Measurements from ENCODE around the gene DLL4.

DLL4 gene

DNA sequence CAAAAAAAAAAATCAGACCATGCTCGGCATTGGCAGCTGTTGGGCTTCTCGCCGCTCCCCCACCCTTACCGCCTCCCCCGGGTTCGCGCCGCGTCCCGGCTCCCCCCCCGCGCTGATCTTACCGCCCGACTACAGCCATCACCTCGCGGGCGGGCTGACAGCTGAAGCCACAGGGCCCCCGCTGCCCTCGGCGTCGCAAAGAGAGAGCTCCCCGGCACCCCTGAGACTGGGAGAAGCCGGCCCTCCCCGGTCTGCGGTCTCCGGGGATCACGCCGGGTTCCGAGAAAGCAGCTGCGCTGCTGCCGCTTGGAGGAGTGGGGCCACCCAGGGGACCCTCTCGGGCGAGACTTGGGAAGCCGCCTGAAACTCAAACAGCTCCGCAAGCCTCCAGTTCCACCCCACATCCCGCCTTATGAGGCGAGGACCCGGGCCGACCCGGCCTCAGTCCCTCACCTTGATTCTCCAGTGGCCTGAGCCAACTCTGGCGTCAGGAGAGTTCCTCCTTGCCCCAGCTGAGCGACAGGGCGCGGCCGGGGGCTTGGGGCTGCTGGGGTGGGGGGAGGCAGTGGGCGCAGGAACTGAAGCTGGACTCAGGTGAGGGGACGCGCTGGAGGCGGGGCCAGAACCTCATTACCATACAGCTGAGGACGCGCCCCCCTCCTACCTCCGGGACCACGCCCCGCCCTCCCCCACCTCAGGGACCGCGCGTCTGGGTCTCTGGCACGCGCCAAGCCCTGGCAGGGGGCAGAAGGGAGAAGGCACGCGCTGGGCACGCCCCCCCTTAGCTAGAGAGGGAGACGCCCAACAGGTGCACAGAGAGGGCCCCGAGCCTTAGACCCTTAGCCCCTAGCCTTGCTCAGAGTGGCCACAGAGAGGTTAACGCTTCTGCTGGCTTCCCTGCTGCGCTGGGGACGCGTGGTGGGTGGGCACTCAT, 1.0 kb upstream of the DLL4 start:
- Histone ChIP-seq H3K4me3 (peak overlapping the region; percentile 50 to 66), H3K9me3 (no peaks in the 10 kb centered on the region), H3K36me3 (no peaks in the 10 kb centered on the region), H3K4me1 (peaks cover 0 to 58% (median 54%) of the 10 kb centered on the region in 4 donors), H3K27me3 (peaks cover 0 to 73% of the 10 kb centered on the region in 2 donors), H3K27ac (no peak overlapping the region)
- no peak for DNase-seq
- intact Hi-C loops (cut with DNase I; ENCODE audit: low total_unique reads), result no loop called here
- TF ChIP-seq, protein P1, sequence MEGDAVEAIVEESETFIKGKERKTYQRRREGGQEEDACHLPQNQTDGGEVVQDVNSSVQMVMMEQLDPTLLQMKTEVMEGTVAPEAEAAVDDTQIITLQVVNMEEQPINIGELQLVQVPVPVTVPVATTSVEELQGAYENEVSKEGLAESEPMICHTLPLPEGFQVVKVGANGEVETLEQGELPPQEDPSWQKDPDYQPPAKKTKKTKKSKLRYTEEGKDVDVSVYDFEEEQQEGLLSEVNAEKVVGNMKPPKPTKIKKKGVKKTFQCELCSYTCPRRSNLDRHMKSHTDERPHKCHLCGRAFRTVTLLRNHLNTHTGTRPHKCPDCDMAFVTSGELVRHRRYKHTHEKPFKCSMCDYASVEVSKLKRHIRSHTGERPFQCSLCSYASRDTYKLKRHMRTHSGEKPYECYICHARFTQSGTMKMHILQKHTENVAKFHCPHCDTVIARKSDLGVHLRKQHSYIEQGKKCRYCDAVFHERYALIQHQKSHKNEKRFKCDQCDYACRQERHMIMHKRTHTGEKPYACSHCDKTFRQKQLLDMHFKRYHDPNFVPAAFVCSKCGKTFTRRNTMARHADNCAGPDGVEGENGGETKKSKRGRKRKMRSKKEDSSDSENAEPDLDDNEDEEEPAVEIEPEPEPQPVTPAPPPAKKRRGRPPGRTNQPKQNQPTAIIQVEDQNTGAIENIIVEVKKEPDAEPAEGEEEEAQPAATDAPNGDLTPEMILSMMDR (IDR thresholded peaks at IDR 0.05), result no peak

DNA sequence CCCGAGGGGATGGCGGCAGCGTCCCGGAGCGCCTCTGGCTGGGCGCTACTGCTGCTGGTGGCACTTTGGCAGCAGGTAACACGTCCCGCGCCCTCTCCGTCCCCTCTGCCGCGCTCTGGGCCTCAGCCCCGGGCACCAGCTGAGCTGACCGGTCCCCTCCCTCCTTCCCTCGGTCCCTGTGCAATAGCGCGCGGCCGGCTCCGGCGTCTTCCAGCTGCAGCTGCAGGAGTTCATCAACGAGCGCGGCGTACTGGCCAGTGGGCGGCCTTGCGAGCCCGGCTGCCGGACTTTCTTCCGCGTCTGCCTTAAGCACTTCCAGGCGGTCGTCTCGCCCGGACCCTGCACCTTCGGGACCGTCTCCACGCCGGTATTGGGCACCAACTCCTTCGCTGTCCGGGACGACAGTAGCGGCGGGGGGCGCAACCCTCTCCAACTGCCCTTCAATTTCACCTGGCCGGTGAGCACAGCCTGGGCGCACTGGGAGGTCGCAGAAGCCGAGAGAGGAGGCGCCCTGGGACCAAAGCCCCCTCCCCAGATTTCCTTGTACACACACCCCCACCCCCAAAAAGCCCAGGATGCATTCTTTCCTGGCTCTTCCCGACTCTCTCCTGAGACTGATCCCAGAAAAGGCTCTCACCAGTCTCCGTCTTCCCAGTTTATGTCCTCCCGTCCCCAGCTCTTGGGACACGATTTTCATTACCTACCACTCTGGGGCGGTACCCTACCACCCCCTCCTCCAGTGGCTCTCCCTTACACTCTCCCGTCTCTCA, 705 bp downstream of the DLL4 start:
- peak in 1 of 2 donors; percentile 43 for DNase-seq
- no peak overlapping the region for H3K27ac ChIP-seq
- no peaks in the 10 kb centered on the region for H3K9me3 ChIP-seq
- H3K27me3 ChIP-seq, result peaks cover 0 to 73% of the 10 kb centered on the region in 2 donors
- TF ChIP-seq, protein P1 (IDR thresholded peaks at IDR 0.05), result no peak
- H3K4me3 ChIP-seq, result peak overlapping the region; percentile 50 to 66
- H3K36me3 ChIP-seq, result no peaks in the 10 kb centered on the region
- peaks cover 0 to 58% (median 54%) of the 10 kb centered on the region in 4 donors for H3K4me1 ChIP-seq
- intact Hi-C loops (cut with DNase I; ENCODE audit: low total_unique reads), result no loop called here

GRCh38 chr15:40930430-40931299, 1.5 kb downstream of the DLL4 start:
- intact Hi-C loops (cut with DNase I; ENCODE audit: low total_unique reads), result no loop called here
- Histone ChIP-seq H3K9me3 (no peaks in the 10 kb centered on the region), H3K4me1 (peaks cover 0 to 58% (median 53%) of the 10 kb centered on the region in 4 donors), H3K27me3 (peaks cover 0 to 72% of the 10 kb centered on the region in 2 donors), H3K36me3 (no peaks in the 10 kb centered on the region), H3K27ac (no peak overlapping the region), H3K4me3 (peak overlapping the region; percentile 50 to 66)
- TF ChIP-seq, protein P1 (IDR thresholded peaks at IDR 0.05), result peak; percentile 14 to 34
- DNase-seq, result no peak

GRCh38 chr15:40931300-40932142, 2.4 kb downstream of the DLL4 start:
- H3K4me1 ChIP-seq, result peaks cover 0 to 49% (median 45%) of the 10 kb centered on the region in 4 donors
- no peak for DNase-seq
- no peaks in the 10 kb centered on the region for H3K36me3 ChIP-seq
- no peak overlapping the region for H3K27ac ChIP-seq
- TF ChIP-seq, protein P1 (IDR thresholded peaks at IDR 0.05), result no peak
- no peaks in the 10 kb centered on the region for H3K9me3 ChIP-seq
- intact Hi-C loops (cut with DNase I; ENCODE audit: low total_unique reads), result no loop called here
- H3K4me3 ChIP-seq, result peak overlapping the region; percentile 50 to 66
- H3K27me3 ChIP-seq, result peaks cover 0 to 64% of the 10 kb centered on the region in 2 donors

All from tibial artery (tissue), 4 donors.